SH-SY5Y (cell line): ENCODE data around the gene TET2.

ENCODE experiments used
- GATA2 ChIP-seq: IDR thresholded peaks from 2 replicates; pipeline ENCODE4 v1.6.1; 2011; ENCODE audit warnings: mild to moderate bottlenecking, low read depth, low read length
- GATA3 ChIP-seq: IDR thresholded peaks from 2 replicates; pipeline ENCODE4 v1.6.1; 2011; ENCODE audit warnings: low read depth, mild to moderate bottlenecking, low read length, moderate library complexity

DNA sequence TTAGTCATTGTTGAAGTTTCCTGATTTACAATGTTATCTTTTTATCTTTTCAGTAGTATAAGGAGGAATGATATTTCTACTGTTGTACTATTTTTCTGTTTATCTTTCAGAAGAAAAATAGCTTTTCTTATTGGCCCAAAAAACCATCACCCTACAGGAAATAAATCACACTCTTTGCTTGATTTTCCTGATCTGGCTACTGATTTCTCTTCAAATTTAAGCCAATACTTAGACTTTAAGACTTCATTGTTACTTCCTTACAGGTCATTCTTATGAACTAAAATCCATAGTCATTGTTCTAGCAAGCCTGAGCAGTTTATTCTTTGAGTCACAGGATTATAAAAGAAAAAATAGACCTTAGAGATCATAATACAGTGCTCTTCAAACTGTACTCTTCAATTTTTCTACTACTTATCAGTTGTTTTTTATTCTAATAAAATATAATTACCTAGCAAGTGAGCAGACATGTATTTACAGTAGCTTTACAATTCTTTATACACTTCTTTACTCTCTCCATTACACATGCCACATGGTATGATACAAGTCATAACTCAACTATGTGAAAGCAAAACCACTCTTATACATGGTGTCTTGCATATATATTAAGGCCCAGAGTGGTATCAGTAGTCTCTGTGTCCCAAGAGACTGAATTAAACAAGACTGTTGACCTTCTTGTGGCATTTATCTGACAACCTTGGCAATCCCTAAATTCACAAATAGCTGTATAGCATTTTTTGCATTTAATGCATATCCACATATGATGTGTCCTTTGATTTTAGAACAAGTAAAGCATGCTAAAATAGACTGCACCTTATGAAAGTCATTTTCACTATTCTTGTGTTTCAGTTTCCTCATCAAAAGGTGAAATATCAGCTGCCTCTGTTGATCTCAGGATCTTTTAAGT lies 47.9 kb downstream of the TET2 start:
- TF ChIP-seq GATA2 (no peak), GATA3 (no peak)
